Left ventricle myocardium inferior (tissue), 1 donor: ENCODE measurements around the gene KIRREL3. TPM values are rescaled to one million over a fixed set of nuclear protein-coding genes. Genes with fewer than 3 reads are reported as not detected.

Source experiments
- DNase-seq: peaks from one replicate; pipeline ENCODE4 v3.0.0-alpha.2; 2020
- H3K27ac ChIP-seq: fragments of 200-600 bp; replicated peaks from 2 replicates; pipeline ENCODE4 v1.8.0; 2021
- H3K27me3 ChIP-seq: fragments of 200-600 bp; 2 replicates; pipeline ENCODE4 v1.8.0; 2021; ENCODE audit warnings: low read depth
- H3K36me3 ChIP-seq: fragments of 200-600 bp; 2 replicates; pipeline ENCODE4 v1.8.0; 2021
- H3K4me1 ChIP-seq: fragments of 200-600 bp; 2 replicates; pipeline ENCODE4 v1.8.0; 2021
- H3K4me3 ChIP-seq: fragments of 200-600 bp; 2 replicates; pipeline ENCODE4 v1.8.0; 2021; ENCODE audit warnings: mild to moderate bottlenecking, moderate library complexity
- H3K9me3 ChIP-seq: fragments of 200-600 bp; replicated peaks from 2 replicates; pipeline ENCODE4 v1.8.0; 2021
- CTCF ChIP-seq: fragments of 200-600 bp; IDR thresholded peaks from 2 replicates; pipeline ENCODE4 v1.8.0; 2021; ENCODE audit warnings: antibody characterized with exemption, mild to moderate bottlenecking, borderline replicate concordance
- intact Hi-C: fragments of 100-400 bp; cut with micrococcal nuclease; formaldehyde crosslinking; loops from one replicate; pipeline ENCODE4 v1.11.0; 2022
- total RNA-seq: library from RNA; stranded (reverse); fragmentation: NEBNext Ultra II Directional; extraction: Animal tissue kit (Norgen Biotek cat#: 25700); gene quantifications from one replicate; pipeline ENCODE4 v1.2.1, GENCODE V29; 2021
- donor health status: DM: no; HTN: yes; CAD: no; lungs with severe emphysema.

Gene KIRREL3
- total RNA-seq, 1 donor from 2014 or later, result 0.74 TPM

- no peak for TF ChIP-seq CTCF
- Histone ChIP-seq H3K9me3 (no peaks in the 10 kb centered on the region), H3K27me3 (peaks cover 11% of the 10 kb centered on the region), H3K4me1 (no peaks in the 10 kb centered on the region), H3K4me3 (no peak overlapping the region), H3K27ac (no peak overlapping the region), H3K36me3 (no peaks in the 10 kb centered on the region)
- DNase-seq, result no peak
- intact Hi-C loops, result no loop called here
Measured at GRCh38 chr11:126765196-126765595, 235.4 kb downstream of the KIRREL3 start.

DNA sequence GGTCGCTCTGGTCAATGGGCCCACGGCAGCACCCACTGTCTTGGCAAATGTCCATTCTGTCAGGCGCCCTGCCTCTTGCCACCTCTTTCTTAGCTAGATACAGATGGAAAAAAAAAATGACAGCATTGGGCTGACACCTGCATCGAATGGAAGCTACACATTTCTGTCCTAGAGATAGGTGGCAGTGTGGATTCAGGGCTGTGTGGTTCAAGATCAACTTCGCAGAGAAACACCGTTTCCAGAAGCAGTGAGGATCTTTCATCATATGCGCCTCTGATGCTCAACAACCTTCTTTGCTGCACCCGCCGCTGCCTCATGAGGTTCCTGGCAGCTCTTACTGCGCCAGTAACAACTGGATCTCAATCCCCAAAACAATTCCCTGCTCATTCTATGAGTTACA is 236.3 kb downstream of the KIRREL3 start:
- H3K4me3 ChIP-seq, result no peak overlapping the region
- H3K27me3 ChIP-seq, result peaks cover 11% of the 10 kb centered on the region
- H3K9me3 ChIP-seq, result no peaks in the 10 kb centered on the region
- no peak for DNase-seq
- H3K36me3 ChIP-seq, result no peaks in the 10 kb centered on the region
- no peak overlapping the region for H3K27ac ChIP-seq
- no peaks in the 10 kb centered on the region for H3K4me1 ChIP-seq
- intact Hi-C loops, result no loop called here
- no peak for TF ChIP-seq CTCF

DNA sequence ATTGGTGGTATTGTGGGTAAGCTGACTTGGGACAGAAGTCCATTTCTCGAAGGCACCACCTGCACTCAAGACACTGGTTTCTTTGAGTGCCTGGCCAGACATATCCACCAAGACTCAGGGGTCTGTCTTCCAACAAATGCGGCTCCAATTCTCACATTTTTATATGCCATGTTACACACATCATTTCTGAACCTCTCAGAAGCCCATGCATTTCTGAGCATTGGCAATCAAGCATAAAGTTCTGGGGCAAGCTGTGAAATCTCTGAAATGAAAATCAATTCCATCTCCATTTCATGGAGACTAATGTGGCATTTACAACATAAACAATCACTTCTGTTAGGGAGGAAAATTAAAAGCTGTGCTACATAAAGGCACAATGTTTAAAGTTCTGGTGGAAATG is 243.7 kb downstream of the KIRREL3 start:
- H3K4me1 ChIP-seq, result no peaks in the 10 kb centered on the region
- intact Hi-C loops, result no loop called here
- no peak for DNase-seq
- H3K9me3 ChIP-seq, result peaks cover 3% of the 10 kb centered on the region
- no peak overlapping the region for H3K4me3 ChIP-seq
- no peak for TF ChIP-seq CTCF
- no peak overlapping the region for H3K27ac ChIP-seq
- H3K36me3 ChIP-seq, result no peaks in the 10 kb centered on the region
- peaks cover 24% of the 10 kb centered on the region for H3K27me3 ChIP-seq

GRCh38 chr11:126756421-126756820 is 244.1 kb downstream of the KIRREL3 start:
- peaks cover 26% of the 10 kb centered on the region for H3K27me3 ChIP-seq
- H3K36me3 ChIP-seq, result no peaks in the 10 kb centered on the region
- DNase-seq, result no peak
- H3K4me1 ChIP-seq, result no peaks in the 10 kb centered on the region
- H3K27ac ChIP-seq, result no peak overlapping the region
- peaks cover 7% of the 10 kb centered on the region for H3K9me3 ChIP-seq
- no peak for TF ChIP-seq CTCF
- intact Hi-C loops, result no loop called here
- no peak overlapping the region for H3K4me3 ChIP-seq

DNA sequence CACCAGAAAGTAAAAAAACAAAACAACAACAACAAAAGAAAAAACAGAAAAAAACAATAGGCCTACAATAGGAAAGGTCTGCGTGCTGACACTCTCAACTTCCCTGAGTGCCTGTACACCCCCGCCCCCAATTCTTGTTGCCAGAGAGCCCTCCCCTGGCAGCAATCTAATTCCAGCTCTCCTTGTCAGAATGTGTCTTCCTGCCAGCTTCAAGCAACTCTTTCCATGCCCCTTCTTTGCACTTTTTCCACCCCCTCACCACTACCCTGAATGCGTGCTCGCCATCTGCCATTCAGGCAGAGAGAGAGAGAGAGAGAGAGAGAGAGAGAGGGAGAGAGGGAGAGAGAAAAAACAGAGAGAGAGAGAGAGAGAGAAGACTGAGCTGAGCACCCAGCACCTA is 245.0 kb downstream of the KIRREL3 start:
- Histone ChIP-seq H3K4me3 (no peak overlapping the region), H3K4me1 (no peaks in the 10 kb centered on the region), H3K36me3 (no peaks in the 10 kb centered on the region), H3K27ac (no peak overlapping the region), H3K27me3 (peaks cover 28% of the 10 kb centered on the region), H3K9me3 (peaks cover 8% of the 10 kb centered on the region)
- TF ChIP-seq CTCF, result no peak
- intact Hi-C loops, result no loop called here
- no peak for DNase-seq
